Large intestine (tissue), 3 donors: ENCODE measurements around the gene MRPL11. TPM values are rescaled to one million over a fixed set of nuclear protein-coding genes. Genes with fewer than 3 reads are reported as not detected.

ENCODE experiments used
- DNase-seq, 2 donors: peaks; one replicate each; pipeline versions ENCODE4 v3.0.0 to v3.0.0-alpha.2; 2013
- H3K27ac ChIP-seq: one replicate; pipeline ENCODE4 v1.5.1; 2013; ENCODE audit warnings: low read length
- H3K27me3 ChIP-seq: 2 replicates; pipeline ENCODE4 v1.6.1; 2013; ENCODE audit warnings: low read length; ENCODE audit not compliant: control insufficient read depth, insufficient read depth
- H3K36me3 ChIP-seq: 2 replicates; pipeline ENCODE4 v1.6.1; 2013; ENCODE audit warnings: low read length; ENCODE audit not compliant: control insufficient read depth, insufficient read depth
- H3K4me1 ChIP-seq: one replicate; pipeline ENCODE4 v1.6.1; 2013; ENCODE audit warnings: low read length; ENCODE audit not compliant: control insufficient read depth, insufficient read depth
- H3K4me3 ChIP-seq: one replicate; pipeline ENCODE4 v1.5.1; 2013; ENCODE audit warnings: low read length
- H3K9me3 ChIP-seq: one replicate; pipeline ENCODE4 v1.6.1; 2013; ENCODE audit warnings: mild to moderate bottlenecking, low read depth, low read length, moderate library complexity; ENCODE audit not compliant: control insufficient read depth
- WGBS: methylation state at CpG from one replicate; pipeline ENCODE4 v1.1.5; 2013; ENCODE audit warnings: low lambda C conversion rate; ENCODE audit not compliant: insufficient coverage; 5-methylcytosine and 5-hydroxymethylcytosine counted together
- polyA plus RNA-seq: library from polyadenylated mRNA; unstranded; fragments of 120-200 nt; gene quantifications from one replicate; pipeline ENCODE4 v1.2.1, GENCODE V29; 2013

Gene MRPL11
- polyA plus RNA-seq, 1 donor, result 69.5 TPM

GRCh38 chr11:66476173-66476840 is 37.7 kb upstream of the MRPL11 start:
- H3K36me3 ChIP-seq, result peaks cover 15% of the 10 kb centered on the region
- DNase-seq, result no peak
- no CpG with 5 or more reads among the region's 10 CpGs for WGBS

DNA sequence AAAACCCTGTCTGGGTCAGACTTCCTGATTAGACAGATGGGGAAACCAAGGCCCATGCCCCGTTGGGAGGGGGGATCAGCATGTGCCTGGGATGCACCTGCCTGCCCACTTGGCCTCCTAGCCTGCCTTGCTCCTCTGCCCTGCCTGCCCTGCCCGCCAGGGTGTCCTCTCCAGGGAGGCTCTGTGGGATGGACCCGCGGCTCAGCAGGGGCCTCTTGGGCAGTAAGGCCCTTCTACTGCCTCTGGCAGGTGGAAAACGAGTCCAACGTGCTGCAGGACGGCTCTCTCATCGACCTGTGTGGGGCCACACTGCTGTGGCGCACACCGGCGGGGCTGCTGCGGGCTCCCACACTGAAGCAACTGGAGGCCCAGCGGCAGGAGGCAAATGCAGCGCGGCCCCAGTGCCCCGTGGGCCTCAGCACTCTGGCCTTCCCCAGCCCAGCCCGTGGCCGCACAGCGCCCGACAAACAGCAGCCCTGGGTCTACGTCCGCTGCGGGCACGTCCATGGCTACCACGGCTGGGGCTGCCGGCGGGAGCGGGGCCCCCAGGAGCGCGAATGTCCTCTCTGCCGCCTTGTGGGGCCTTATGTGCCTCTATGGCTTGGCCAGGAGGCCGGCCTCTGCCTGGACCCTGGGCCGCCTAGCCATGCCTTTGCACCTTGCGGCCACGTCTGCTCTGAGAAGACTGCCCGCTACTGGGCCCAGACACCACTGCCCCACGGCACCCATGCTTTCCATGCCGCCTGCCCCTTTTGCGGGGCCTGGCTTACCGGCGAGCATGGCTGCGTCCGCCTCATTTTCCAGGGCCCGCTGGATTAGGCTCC is 36.9 kb upstream of the MRPL11 start:
- no peak for DNase-seq
- no peak overlapping the region for H3K27ac ChIP-seq
- H3K36me3 ChIP-seq, result peaks cover 15% of the 10 kb centered on the region
- no peak overlapping the region for H3K4me3 ChIP-seq
- no peaks in the 10 kb centered on the region for H3K9me3 ChIP-seq
- no CpG with 5 or more reads among the region's 44 CpGs for WGBS
- H3K27me3 ChIP-seq, result no peaks in the 10 kb centered on the region
- H3K4me1 ChIP-seq, result peaks cover 6% of the 10 kb centered on the region

More at GRCh38 chr11:66476173-66476840, 37.7 kb upstream of the MRPL11 start:
- Histone ChIP-seq H3K27ac (no peak overlapping the region), H3K27me3 (no peaks in the 10 kb centered on the region), H3K4me3 (no peak overlapping the region), H3K4me1 (peaks cover 9% of the 10 kb centered on the region), H3K9me3 (no peaks in the 10 kb centered on the region)

DNA sequence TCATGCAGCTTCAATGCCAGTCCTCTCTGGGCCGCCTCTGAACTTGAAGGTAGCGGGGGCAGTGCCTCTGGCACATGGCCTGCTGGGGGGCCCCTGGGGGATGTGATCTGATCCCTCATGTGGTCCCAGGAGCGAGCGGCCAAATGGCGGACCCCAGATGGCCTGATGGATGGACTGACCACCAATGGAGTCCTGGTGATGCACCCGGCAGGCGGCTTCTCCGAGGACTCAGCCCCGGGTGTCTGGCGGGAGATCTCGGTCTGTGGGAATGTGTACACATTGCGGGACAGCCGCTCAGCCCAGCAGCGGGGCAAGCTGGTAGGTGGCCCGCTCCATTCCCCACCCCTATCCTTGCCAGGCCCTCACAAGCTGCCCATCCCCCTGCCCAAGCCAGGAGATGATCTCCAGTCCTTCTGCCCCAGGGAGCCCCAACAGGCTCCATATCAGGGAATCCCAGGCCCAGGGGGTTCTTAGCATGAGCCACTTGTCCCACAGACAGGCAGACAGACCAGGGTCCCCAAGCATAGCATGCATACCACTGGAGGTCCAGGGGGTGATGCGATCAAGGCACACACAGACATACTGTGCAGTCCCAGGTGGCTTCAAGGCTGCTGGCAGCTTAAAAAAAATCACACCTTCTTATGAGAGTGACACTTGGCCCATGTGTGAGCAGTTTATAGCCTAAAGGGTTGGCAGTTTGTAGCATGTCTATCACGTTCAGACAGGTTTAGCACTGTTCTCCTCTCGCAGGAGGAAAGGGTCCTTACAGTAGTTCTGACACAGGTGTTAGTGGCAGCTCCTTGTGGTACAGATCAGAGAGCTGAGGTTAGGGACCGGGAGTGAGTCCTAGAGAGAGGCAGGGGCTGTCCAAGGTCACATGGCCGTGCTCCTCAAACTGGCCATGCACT is 35.2 kb upstream of the MRPL11 start:
- no peaks in the 10 kb centered on the region for H3K27me3 ChIP-seq
- no peaks in the 10 kb centered on the region for H3K9me3 ChIP-seq
- DNase-seq, result no peak
- WGBS, result no CpG with 5 or more reads among the region's 20 CpGs
- no peaks in the 10 kb centered on the region for H3K4me1 ChIP-seq
- H3K4me3 ChIP-seq, result no peak overlapping the region
- no peak overlapping the region for H3K27ac ChIP-seq
- peaks cover 15% of the 10 kb centered on the region for H3K36me3 ChIP-seq

- no CpG with 5 or more reads among the region's 11 CpGs for WGBS
- Histone ChIP-seq H3K4me1 (no peaks in the 10 kb centered on the region), H3K4me3 (no peak overlapping the region), H3K27me3 (no peaks in the 10 kb centered on the region), H3K9me3 (no peaks in the 10 kb centered on the region), H3K36me3 (peaks cover 15% of the 10 kb centered on the region), H3K27ac (no peak overlapping the region)
- no peak for DNase-seq
These were observed 34.5 kb upstream of the MRPL11 start for GRCh38 chr11:66473167-66473566.

DNA sequence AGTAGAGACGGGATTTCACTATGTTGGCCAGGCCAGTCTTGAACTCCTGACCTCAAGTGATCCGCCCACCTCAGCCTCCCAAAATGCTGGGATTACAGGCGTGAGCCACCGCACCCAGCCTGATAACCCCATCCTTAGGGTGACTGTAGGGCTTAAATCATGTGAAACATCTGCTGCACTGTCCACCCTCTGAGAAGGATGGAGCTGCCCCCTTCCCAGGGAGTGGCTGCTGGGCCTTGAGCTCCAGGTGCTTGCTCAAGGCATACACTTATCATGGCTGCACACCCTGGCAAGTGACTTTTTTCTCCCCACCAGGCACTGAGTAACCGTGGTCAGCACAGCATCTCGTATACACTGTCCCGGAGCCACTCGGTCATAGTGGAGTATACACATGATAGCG is 33.4 kb upstream of the MRPL11 start:
- no CpG with 5 or more reads among the region's 9 CpGs for WGBS
- DNase-seq, result no peak
- H3K4me1 ChIP-seq, result peaks cover 8% of the 10 kb centered on the region
- H3K27ac ChIP-seq, result no peak overlapping the region
- H3K27me3 ChIP-seq, result no peaks in the 10 kb centered on the region
- H3K36me3 ChIP-seq, result peaks cover 15% of the 10 kb centered on the region
- H3K4me3 ChIP-seq, result no peak overlapping the region
- H3K9me3 ChIP-seq, result no peaks in the 10 kb centered on the region

- WGBS, result no CpG with 5 or more reads among the region's 16 CpGs
These were observed 32.5 kb upstream of the MRPL11 start for GRCh38 chr11:66471142-66471541.

GRCh38 chr11:66470015-66470414 is 31.4 kb upstream of the MRPL11 start:
- Histone ChIP-seq H3K4me3 (no peak overlapping the region), H3K27ac (no peak overlapping the region), H3K4me1 (peaks cover 8% of the 10 kb centered on the region), H3K36me3 (peaks cover 11% of the 10 kb centered on the region), H3K27me3 (peaks cover 2% of the 10 kb centered on the region), H3K9me3 (peaks cover 4% of the 10 kb centered on the region)
- no peak for DNase-seq
- WGBS, result no CpG with 5 or more reads among the region's 3 CpGs

More at GRCh38 chr11:66471142-66471541, 32.5 kb upstream of the MRPL11 start:
- H3K27ac ChIP-seq, result no peak overlapping the region
- H3K27me3 ChIP-seq, result no peaks in the 10 kb centered on the region
- no peak overlapping the region for H3K4me3 ChIP-seq
- peaks cover 8% of the 10 kb centered on the region for H3K4me1 ChIP-seq
- DNase-seq, result no peak
- H3K36me3 ChIP-seq, result peaks cover 15% of the 10 kb centered on the region
- peaks cover 2% of the 10 kb centered on the region for H3K9me3 ChIP-seq

GRCh38 chr11:66469441-66469840 is 30.8 kb upstream of the MRPL11 start:
- H3K27ac ChIP-seq, result no peak overlapping the region
- peaks cover 2% of the 10 kb centered on the region for H3K27me3 ChIP-seq
- no peak for DNase-seq
- no CpG with 5 or more reads among the region's 1 CpG for WGBS
- peaks cover 11% of the 10 kb centered on the region for H3K36me3 ChIP-seq
- H3K4me1 ChIP-seq, result peaks cover 8% of the 10 kb centered on the region
- H3K9me3 ChIP-seq, result peaks cover 4% of the 10 kb centered on the region
- no peak overlapping the region for H3K4me3 ChIP-seq

- Histone ChIP-seq H3K27me3 (peaks cover 2% of the 10 kb centered on the region), H3K4me1 (peaks cover 8% of the 10 kb centered on the region), H3K4me3 (no peak overlapping the region), H3K27ac (no peak overlapping the region), H3K9me3 (peaks cover 4% of the 10 kb centered on the region), H3K36me3 (peaks cover 11% of the 10 kb centered on the region)
- no peak for DNase-seq
- no CpG with 5 or more reads among the region's 6 CpGs for WGBS
These were observed 30.0 kb upstream of the MRPL11 start for GRCh38 chr11:66468691-66469090.

GRCh38 chr11:66467756-66468155 is 29.1 kb upstream of the MRPL11 start:
- Histone ChIP-seq H3K27ac (no peak overlapping the region), H3K4me3 (peak overlapping the region; percentile 51), H3K36me3 (peaks cover 5% of the 10 kb centered on the region), H3K9me3 (peaks cover 4% of the 10 kb centered on the region), H3K4me1 (peaks cover 8% of the 10 kb centered on the region), H3K27me3 (peaks cover 2% of the 10 kb centered on the region)
- no CpG with 5 or more reads among the region's 6 CpGs for WGBS
- peak in 1 of 2 donors; percentile 49 for DNase-seq
